Measurements from ENCODE around the gene ALG9.

ALG9 gene

GRCh38 chr11:111882202-111882601 lies 10.8 kb upstream of the ALG9 start:
- in situ Hi-C loops (cut with MboI; ENCODE audit: low sequenced_read_pairs): no loop called here

GRCh38 chr11:111879637-111879960 lies 8.2 kb upstream of the ALG9 start:
- in situ Hi-C loops (cut with MboI; ENCODE audit: low sequenced_read_pairs): no loop called here

- in situ Hi-C loops (cut with MboI; ENCODE audit: low sequenced_read_pairs): no loop called here
Measured at GRCh38 chr11:111878849-111879636, 7.7 kb upstream of the ALG9 start, which contains the start of the genes CFAP68 and FDXACB1. CFAP68 (plus strand) TSS chr11:111879541; CDS start chr11:111879561, 20 bp downstream. FDXACB1 (minus strand) TSS chr11:111879165; CDS start chr11:111879132, 33 bp downstream.

GRCh38 chr11:111878385-111878848 lies 7.0 kb upstream of the ALG9 start:
- in situ Hi-C loops (cut with MboI; ENCODE audit: low sequenced_read_pairs): no loop called here

- in situ Hi-C loops (cut with MboI; ENCODE audit: low sequenced_read_pairs): no loop called here
Measured at GRCh38 chr11:111871693-111872161, 346 bp upstream of the ALG9 start.

GRCh38 chr11:111870522-111870885 lies 877 bp downstream of the ALG9 start:
- in situ Hi-C loops (cut with MboI; ENCODE audit: low sequenced_read_pairs): no loop called here

GRCh38 chr11:111870113-111870512 lies 1.3 kb downstream of the ALG9 start:
- in situ Hi-C loops (cut with MboI; ENCODE audit: low sequenced_read_pairs): no loop called here

GRCh38 chr11:111860257-111860656 lies 11.1 kb downstream of the ALG9 start:
- in situ Hi-C loops (cut with MboI; ENCODE audit: low sequenced_read_pairs): no loop called here

GRCh38 chr11:111855506-111855905 lies 15.9 kb downstream of the ALG9 start:
- in situ Hi-C loops (cut with MboI; ENCODE audit: low sequenced_read_pairs): no loop called here

- in situ Hi-C loops (cut with MboI; ENCODE audit: low sequenced_read_pairs): no loop called here
Measured at GRCh38 chr11:111852103-111852502, 19.3 kb downstream of the ALG9 start.

- in situ Hi-C loops (cut with MboI; ENCODE audit: low sequenced_read_pairs): no loop called here
Measured at GRCh38 chr11:111851636-111852035, 19.7 kb downstream of the ALG9 start.

- in situ Hi-C loops (cut with MboI; ENCODE audit: low sequenced_read_pairs): no loop called here
Measured at GRCh38 chr11:111851067-111851466, 20.3 kb downstream of the ALG9 start.

GRCh38 chr11:111849631-111850030 lies 21.8 kb downstream of the ALG9 start:
- in situ Hi-C loops (cut with MboI; ENCODE audit: low sequenced_read_pairs): loop anchor here (25.0 kb wide), 1 partner anchor 562 kb away; the partner anchor contains the start of gene POU2AF3

- in situ Hi-C loops (cut with MboI; ENCODE audit: low sequenced_read_pairs): loop anchor here (25.0 kb wide), 1 partner anchor 559 kb away; the partner anchor contains the start of gene POU2AF3
Measured at GRCh38 chr11:111846636-111847035, 24.7 kb downstream of the ALG9 start.

GRCh38 chr11:111846063-111846462 lies 25.3 kb downstream of the ALG9 start:
- in situ Hi-C loops (cut with MboI; ENCODE audit: low sequenced_read_pairs): loop anchor here (25.0 kb wide), 1 partner anchor 559 kb away; the partner anchor contains the start of gene POU2AF3

GRCh38 chr11:111845276-111846028 lies 25.9 kb downstream of the ALG9 start:
- in situ Hi-C loops (cut with MboI; ENCODE audit: low sequenced_read_pairs): loop anchor here (25.0 kb wide), 1 partner anchor 558 kb away; the partner anchor contains the start of gene POU2AF3

- in situ Hi-C loops (cut with MboI; ENCODE audit: low sequenced_read_pairs): loop anchor here (25.0 kb wide), 1 partner anchor 556 kb away; the partner anchor contains the start of gene POU2AF3
Measured at GRCh38 chr11:111843661-111844060, 27.7 kb downstream of the ALG9 start.

- in situ Hi-C loops (cut with MboI; ENCODE audit: low sequenced_read_pairs): loop anchor here (25.0 kb wide), 1 partner anchor 554 kb away; the partner anchor contains the start of gene POU2AF3
Measured at GRCh38 chr11:111841370-111842053, 29.9 kb downstream of the ALG9 start.

GRCh38 chr11:111840143-111840542 lies 31.2 kb downstream of the ALG9 start:
- in situ Hi-C loops (cut with MboI; ENCODE audit: low sequenced_read_pairs): loop anchor here (25.0 kb wide), 1 partner anchor 553 kb away; the partner anchor contains the start of gene POU2AF3

- in situ Hi-C loops (cut with MboI; ENCODE audit: low sequenced_read_pairs): loop anchor here (25.0 kb wide), 1 partner anchor 551 kb away; the partner anchor contains the start of gene POU2AF3
Measured at GRCh38 chr11:111838054-111838453, 33.3 kb downstream of the ALG9 start.
